OCI-LY3 (cell line): ENCODE data around the gene ARHGAP10.

Experiments
- EZH2phosphoT487 ChIP-seq: fragments of 200-600 bp; shearing (Covaris generic); IDR thresholded peaks from 2 replicates; pipeline ENCODE4 v1.6.1; 2018; ENCODE audit warnings: antibody characterized with exemption, mixed run types, low read depth
- TF ChIP-seq, protein P1 (sequence below): fragments of 200-600, 300-600 bp; sonication (generic); IDR thresholded peaks from 2 replicates; pipeline ENCODE4 v1.5.1; 2014; ENCODE audit warnings: antibody characterized with exemption, low read length, low read depth

DNA sequence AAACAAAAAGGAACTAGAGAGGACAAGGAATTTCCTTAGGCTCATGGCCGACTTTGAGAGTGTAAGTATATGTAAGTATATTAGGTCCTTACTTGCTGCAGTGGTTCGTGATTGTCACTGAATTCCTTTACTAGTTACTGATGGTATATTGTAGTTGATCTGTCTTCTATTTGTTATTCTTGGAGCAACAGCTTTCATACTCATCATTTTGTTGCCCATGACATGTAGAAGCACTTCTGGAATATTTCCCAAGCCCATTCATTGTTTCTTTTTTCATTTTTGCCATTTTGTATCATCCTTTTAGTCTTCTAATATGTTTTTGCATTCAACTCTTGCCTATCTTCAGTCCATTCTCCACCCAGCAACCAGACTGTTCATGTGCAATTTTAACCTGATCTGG is 170.0 kb downstream of the ARHGAP10 start:
- TF ChIP-seq, protein P1, sequence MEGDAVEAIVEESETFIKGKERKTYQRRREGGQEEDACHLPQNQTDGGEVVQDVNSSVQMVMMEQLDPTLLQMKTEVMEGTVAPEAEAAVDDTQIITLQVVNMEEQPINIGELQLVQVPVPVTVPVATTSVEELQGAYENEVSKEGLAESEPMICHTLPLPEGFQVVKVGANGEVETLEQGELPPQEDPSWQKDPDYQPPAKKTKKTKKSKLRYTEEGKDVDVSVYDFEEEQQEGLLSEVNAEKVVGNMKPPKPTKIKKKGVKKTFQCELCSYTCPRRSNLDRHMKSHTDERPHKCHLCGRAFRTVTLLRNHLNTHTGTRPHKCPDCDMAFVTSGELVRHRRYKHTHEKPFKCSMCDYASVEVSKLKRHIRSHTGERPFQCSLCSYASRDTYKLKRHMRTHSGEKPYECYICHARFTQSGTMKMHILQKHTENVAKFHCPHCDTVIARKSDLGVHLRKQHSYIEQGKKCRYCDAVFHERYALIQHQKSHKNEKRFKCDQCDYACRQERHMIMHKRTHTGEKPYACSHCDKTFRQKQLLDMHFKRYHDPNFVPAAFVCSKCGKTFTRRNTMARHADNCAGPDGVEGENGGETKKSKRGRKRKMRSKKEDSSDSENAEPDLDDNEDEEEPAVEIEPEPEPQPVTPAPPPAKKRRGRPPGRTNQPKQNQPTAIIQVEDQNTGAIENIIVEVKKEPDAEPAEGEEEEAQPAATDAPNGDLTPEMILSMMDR = no peak
- TF ChIP-seq EZH2phosphoT487 = no peak
